HG03039 (cell line): Measurements from ENCODE around the gene MDM2.
A peak's percentile ranks its signal among the peaks of the same experiment; 100 is the strongest.

Source experiments
- ATAC-seq: cut with Tn5 transposase; IDR thresholded peaks from one replicate; pipeline ENCODE4 v1.9.1; 2021; ENCODE audit warnings: mild to moderate bottlenecking, moderate library complexity; ENCODE audit not compliant: unreplicated experiment

MDM2 gene

GRCh38 chr12:68807576-68808387, at the start of gene MDM2:
MDM2 (plus strand) TSS chr12:68808177; CDS start chr12:68808478, 301 bp downstream.
- peak; percentile 70 for ATAC-seq

GRCh38 chr12:68759852-68760251, 48.1 kb upstream of the MDM2 start:
- no peak for ATAC-seq

- no peak for ATAC-seq
These were observed 47.1 kb upstream of the MDM2 start for GRCh38 chr12:68760806-68761441.

GRCh38 chr12:68761442-68761812, 46.5 kb upstream of the MDM2 start:
- no peak for ATAC-seq

- no peak for ATAC-seq
These were observed 45.9 kb upstream of the MDM2 start for GRCh38 chr12:68761901-68762630.

GRCh38 chr12:68762691-68763090, 45.3 kb upstream of the MDM2 start:
- no peak for ATAC-seq

- ATAC-seq = no peak
These were observed 42.3 kb upstream of the MDM2 start for GRCh38 chr12:68765696-68766095.

GRCh38 chr12:68766646-68767045, 41.3 kb upstream of the MDM2 start:
- no peak for ATAC-seq

- ATAC-seq = no peak
These were observed 40.8 kb upstream of the MDM2 start for GRCh38 chr12:68767191-68767590.

GRCh38 chr12:68768431-68768939, 39.5 kb upstream of the MDM2 start:
- no peak for ATAC-seq

- ATAC-seq = no peak
These were observed 38.0 kb upstream of the MDM2 start for GRCh38 chr12:68769941-68770340.

GRCh38 chr12:68771223-68771925, 36.6 kb upstream of the MDM2 start:
- ATAC-seq = no peak

GRCh38 chr12:68772714-68773113, 35.3 kb upstream of the MDM2 start:
- no peak for ATAC-seq

GRCh38 chr12:68773582-68773981, 34.4 kb upstream of the MDM2 start:
- ATAC-seq = no peak

- no peak for ATAC-seq
These were observed 32.8 kb upstream of the MDM2 start for GRCh38 chr12:68775121-68775630.

GRCh38 chr12:68776976-68777610, 30.9 kb upstream of the MDM2 start:
- ATAC-seq = no peak

- ATAC-seq = no peak
These were observed 28.7 kb upstream of the MDM2 start for GRCh38 chr12:68779280-68779679.

- ATAC-seq = no peak
These were observed 27.2 kb upstream of the MDM2 start for GRCh38 chr12:68780731-68781130.

GRCh38 chr12:68781728-68782127, 26.2 kb upstream of the MDM2 start:
- ATAC-seq = no peak

GRCh38 chr12:68784015-68784414, 24.0 kb upstream of the MDM2 start:
- ATAC-seq = no peak
